ENCODE data around the gene PSMC1.

GRCh38 chr14:90302529-90303303 lies 46.4 kb downstream of the PSMC1 start:
- TF ChIP-seq CTCF (IDR thresholded peaks at IDR 0.05), result no peak
- TF ChIP-seq IRF3 (IDR thresholded peaks at IDR 0.05; ENCODE audit: low read depth, low read length), result no peak
- no peak for TF ChIP-seq PBX3 (IDR thresholded peaks at IDR 0.05)
- TF ChIP-seq EP300 (IDR thresholded peaks at IDR 0.05; ENCODE audit: borderline replicate concordance in 1 of 2, low read depth in 1 of 2, low read length in 1 of 2), result no peak
- no peak for TF ChIP-seq MEF2A (IDR thresholded peaks at IDR 0.05; ENCODE audit: borderline replicate concordance, low read depth)
- no peak for TF ChIP-seq ELF1 (IDR thresholded peaks at IDR 0.05)
- TF ChIP-seq TAF1 (IDR thresholded peaks at IDR 0.05; ENCODE audit: borderline replicate concordance, low read depth, low read length), result no peak
- no peak for TF ChIP-seq SIN3A (IDR thresholded peaks at IDR 0.05; ENCODE audit: borderline replicate concordance, low read depth, low read length)
